GM18861 (cell line): Measurements from ENCODE around the gene CUL2.
"Not testable (repeated sequence)": the region's sequence is repeated elsewhere in the genome, so short reads cannot be mapped to it uniquely, and the experiment has no call there.

Experiments used
- ATAC-seq: cut with Tn5 transposase; IDR thresholded peaks from one replicate; pipeline ENCODE4 v1.9.1; 2021; ENCODE audit not compliant: unreplicated experiment

CUL2 gene

DNA sequence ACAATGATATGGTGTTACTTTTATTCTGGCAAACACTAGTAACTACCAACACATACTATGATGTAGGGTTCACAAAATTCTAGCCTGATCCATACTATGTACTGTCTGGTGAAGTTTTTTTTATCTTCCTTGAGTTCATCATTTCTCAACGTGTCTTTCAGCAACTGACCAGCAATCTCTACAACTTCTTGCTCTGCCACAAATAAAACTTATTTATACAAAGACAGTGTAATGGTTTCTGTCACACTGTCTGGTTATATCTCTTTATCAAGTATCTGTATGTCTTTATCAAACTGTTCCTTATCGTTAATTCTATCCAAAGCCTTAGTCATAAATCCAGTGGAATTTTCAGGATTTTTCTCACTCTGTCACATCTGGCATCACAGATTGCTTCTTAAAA, 69.7 kb downstream of the CUL2 start:
- no peak for ATAC-seq

DNA sequence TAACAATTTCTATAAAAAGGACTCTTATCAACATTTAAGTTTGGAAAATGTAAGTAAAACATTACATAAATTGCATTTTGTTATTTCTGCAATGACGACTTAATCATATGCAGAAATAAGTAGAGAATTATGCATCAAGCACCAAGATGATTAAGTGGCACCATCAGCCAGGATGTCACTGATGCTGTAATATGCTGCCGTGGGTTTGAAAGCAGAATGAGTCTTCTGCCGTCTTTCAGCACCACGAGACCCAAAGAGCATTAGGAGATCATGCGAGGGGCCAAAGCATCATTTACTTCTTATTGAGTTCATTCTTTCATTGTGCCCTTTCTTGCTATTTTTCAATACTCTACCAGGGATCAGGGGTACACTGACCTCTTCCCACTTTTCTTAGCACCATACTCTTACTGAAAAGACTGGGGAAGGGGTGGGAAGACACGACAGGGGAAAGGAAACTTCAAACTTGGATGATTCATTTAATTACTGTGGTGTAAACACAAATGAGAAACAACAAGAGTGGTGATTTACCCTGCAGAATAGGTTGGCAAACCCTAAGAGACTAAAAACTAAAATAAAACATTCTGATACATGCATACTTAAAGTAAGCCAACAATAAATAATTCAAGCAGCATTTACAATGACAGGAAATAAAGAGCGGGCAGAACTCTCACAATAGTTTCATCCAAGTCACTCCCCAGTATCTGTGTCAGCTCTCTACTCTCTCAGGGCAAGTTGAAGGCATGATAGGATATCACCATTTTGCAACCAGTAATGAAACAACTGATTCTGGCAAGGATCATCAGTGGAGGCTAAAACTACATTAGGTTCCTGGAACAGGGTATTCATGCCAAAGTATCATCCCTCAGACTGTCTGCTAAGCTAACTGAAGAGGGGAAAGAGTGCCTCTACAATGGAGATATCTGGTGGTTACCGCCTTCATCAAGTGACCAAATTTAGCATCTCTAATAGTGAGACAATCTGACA, 70.8 kb downstream of the CUL2 start:
- no peak for ATAC-seq

- no peak for ATAC-seq
Measured at GRCh38 chr10:35017608-35018007, 72.5 kb downstream of the CUL2 start.

DNA sequence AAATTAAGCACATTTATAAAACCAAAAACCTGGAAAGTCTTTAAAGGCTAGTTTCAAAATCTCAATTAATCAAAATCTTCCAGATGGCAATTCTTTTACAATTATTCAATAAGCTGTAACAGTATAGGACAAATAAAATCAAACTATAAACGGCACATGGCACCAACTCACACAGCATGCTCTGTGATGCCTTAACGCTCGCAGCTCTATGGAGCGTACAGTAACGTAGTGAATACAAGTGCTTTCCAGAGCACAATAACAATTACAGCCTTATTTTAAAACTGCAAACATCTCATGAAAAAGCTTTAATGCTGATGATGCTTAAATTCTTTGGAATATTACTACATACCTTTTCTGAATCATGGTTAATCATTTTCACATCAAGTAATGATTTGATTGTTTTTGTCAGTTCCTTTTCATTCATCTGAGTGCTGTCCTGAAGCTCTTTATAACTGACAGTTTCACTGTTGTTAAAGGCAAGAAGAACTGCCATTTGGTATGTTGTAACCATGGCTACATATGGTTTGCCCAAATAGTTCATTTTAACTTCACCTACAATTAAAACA, 74.2 kb downstream of the CUL2 start:
- no peak for ATAC-seq

DNA sequence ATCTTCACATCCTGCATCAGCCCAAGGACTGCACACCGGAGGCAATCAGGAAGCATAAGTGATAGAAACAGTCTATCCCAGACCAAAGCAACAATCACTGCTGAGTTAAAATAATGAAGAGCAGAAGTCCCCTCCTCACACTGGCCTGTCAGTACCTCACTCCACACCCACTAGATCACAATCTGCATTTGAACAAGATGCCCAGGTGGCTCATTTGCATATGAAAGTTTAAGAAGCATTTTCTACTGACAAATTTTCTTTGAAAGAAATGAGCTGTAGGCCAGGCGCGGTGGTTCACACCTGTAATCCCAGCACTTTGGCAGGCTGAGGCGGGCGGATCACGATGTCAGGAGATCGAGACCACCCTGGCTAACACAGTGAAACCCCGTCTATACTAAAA, 77.4 kb downstream of the CUL2 start:
- no peak for ATAC-seq

DNA sequence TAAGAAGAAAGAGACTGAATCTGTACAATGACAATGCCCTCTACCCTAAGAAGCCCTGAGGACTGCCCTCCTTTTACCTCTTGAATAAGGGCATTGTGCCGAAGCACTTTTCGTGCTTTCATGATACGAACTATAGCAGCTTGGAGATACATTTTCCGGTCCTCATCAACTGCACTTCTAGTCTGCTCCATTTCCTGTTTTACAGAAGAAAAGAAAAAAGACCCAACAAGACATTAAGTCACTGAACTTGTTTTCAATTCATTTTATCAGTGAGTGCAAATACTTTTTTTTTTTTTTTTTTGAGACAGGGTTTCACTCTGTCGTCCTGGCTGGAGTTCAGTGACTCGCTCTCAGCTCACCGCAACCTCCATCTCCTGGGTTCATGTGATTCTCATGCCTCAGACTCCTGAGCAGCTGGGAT, 78.4 kb downstream of the CUL2 start:
- ATAC-seq: no peak

GRCh38 chr10:35007858-35008301, 82.3 kb downstream of the CUL2 start:
- ATAC-seq: no peak

GRCh38 chr10:35006836-35007235, 83.3 kb downstream of the CUL2 start:
- ATAC-seq: no peak

GRCh38 chr10:35005868-35006267, 84.3 kb downstream of the CUL2 start:
- ATAC-seq: no peak

DNA sequence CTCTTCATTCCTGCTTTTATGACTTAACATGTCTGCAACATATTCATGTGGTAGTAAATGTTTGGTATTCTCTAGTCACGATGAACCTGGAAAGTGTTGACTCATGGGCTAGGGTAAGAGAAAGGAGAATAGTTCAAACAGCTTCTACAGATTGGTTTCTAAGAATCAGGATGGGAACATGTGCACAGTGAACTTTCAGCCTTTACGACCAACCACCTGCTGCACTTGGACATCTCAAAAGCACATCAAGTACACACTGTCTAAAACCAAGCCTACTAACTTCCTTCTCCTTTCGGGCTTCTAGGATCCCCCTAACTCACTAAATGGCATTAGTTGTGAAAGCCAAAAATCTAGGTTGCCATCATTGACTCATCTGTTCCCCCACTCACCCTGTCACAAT, 85.5 kb downstream of the CUL2 start:
- no peak for ATAC-seq

DNA sequence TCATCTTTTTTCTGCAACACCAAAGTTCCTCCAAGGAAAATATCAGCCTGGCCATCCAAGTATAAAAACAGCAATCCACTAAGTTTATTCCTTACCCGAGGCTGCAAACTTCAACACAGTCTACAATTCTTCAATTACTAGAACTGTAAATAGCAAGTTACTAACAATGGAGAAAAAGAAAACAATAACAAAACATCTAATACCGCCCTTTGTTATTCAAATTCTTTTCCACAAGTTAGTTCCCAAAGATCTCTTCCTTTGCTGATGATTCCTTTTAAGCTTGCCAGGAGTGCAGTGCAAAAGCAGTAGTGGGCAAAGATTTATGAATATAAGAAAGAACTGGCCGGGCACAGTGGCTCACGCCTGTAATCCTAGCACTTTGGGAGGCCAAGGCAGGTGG, 86.2 kb downstream of the CUL2 start:
- ATAC-seq: no peak

- no peak for ATAC-seq
Measured at GRCh38 chr10:35000936-35001335, 89.2 kb downstream of the CUL2 start.

DNA sequence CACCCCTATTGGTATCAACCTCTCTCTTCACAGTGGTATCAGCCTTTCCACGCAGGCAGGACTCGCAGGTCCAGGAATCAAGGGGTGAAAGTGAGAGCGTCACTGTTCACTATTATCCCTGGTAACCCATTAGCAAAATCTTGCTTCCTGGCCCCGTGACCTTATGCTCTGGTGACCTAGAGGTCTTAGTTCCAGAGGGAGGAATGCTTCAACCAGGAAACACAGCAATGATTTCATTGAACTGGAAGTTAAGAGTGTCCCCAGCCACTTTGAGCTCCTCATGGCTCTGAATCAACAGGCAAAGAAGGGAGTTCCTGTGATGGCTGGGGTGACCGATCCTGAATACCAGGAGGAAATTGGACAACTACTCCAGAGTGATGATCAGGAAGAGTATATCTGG, 90.6 kb downstream of the CUL2 start:
- ATAC-seq: no peak

DNA sequence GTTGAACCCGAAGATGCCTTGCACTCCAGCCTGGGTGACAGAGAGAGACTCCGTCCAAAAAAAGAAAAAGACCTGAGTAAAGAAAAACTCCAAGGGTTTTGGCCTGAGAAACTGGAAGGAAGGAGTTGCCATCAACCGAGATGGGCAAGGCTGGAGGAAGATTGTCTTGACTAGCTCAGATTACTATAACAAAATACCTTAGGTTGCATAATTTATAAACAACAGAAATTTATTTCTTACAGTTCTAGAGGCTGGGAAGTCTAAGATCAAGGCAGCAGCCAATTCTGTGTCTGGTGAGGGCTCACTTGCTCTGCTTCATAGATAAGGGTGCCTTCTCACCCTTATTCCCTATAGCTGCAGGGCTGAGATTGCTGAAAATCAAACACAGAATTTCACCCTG, 91.2 kb downstream of the CUL2 start:
- no peak for ATAC-seq

DNA sequence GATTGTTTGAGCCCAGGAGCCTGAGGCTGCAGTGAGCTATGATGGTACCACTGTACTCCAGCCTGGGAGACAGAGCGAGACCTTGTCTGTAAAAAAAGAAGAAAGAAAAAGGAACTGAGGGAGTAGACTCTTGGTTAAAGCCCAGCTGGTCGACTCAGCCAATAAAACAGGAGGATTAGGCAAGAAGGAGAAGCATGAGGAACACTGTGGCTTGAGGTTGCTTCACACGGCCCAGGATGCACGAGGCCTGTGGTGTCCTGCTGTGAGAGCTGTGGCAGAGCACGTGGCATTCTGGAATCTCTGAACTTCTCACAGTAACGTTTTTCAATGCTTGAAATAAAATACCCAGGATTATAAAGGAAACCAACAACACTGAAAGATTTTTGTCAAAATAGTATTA, 93.3 kb downstream of the CUL2 start:
- no peak for ATAC-seq

DNA sequence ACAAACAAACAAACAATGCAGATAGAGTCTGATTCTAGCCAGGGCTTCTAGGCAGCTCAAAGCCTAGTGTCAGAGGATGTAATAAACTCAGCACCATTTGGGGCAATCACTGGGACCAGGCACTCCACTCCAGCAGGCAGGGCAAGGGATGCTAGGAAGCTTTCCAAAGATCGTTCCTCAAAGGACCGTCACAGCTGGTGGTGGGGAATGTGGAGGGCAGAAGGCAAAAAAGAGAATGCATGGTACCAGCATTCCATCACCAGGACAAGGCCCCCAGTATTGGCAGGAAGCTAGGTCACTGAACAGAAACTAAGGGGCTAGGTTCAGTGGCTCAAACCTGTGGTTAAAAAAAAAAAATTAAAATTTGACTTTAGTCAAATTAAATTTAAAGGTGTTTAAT, 94.2 kb downstream of the CUL2 start:
- ATAC-seq: no peak

DNA sequence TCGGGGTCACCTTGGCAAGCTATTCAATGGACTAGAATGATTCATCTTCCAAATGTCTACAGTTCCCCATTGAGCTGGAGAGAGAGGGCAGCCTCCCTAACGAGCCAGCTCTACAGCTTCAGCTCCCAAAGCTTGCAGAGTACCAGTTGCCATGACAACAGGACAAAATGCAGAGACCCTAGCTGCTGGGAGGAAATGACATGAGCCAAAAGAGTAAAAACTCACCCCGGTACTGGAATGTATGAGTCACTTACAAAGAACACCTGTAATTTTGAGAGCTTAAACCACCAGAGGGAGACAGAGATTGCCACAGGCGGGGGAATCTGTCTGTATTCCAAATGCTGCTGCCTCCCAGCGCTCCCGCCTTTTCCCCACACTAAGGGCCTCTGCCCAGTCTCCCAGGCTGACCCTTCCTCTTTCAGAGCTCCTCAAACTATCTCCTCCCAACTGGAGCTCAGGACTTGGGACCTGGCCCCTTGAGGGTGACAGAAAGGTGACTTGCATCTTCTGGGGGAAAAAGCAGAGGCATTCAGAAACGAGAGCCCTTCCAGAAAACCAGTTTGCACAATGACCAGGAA, 95.5 kb downstream of the CUL2 start:
- ATAC-seq: peak; percentile 87

DNA sequence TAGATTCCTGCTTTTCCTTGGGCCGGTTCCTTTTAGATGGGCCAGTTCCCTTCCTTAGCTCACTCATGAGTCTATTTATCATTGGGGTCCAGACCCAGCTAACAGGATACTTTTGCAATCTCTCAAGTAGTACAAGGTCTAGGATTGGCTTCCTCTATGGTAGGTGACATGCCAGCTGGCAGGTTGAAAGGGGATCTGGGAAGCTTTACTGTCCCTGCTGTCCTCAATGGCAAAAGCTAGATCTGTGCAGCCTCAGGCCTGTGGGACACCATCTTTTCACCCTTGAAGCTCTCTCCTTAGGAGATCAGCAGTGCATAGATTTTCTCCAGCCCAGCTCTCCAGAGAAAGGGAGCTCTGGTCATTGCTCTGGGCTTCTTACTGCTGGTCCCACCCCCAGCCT, 96.4 kb downstream of the CUL2 start:
- ATAC-seq: no peak

DNA sequence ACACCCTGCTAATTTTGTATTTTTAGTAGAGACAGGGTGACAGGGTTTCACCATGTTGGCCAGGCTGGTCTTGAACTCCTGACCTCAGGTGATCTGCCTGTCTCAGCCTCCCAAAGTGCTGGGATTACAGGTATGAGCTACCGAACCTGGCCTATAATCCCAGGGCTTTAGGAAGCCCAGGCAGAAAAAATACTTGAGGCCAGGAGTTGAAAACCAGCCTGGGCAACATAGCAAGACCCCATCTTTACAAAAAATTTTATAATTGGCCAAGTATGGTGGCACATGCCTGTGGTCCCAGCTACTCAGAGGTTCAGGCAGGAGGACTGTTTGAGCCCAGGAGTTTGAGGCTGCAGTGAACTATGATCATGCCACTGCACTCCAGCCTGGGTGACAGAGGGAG, 99.0 kb downstream of the CUL2 start:
- ATAC-seq: not testable (repeated sequence)

DNA sequence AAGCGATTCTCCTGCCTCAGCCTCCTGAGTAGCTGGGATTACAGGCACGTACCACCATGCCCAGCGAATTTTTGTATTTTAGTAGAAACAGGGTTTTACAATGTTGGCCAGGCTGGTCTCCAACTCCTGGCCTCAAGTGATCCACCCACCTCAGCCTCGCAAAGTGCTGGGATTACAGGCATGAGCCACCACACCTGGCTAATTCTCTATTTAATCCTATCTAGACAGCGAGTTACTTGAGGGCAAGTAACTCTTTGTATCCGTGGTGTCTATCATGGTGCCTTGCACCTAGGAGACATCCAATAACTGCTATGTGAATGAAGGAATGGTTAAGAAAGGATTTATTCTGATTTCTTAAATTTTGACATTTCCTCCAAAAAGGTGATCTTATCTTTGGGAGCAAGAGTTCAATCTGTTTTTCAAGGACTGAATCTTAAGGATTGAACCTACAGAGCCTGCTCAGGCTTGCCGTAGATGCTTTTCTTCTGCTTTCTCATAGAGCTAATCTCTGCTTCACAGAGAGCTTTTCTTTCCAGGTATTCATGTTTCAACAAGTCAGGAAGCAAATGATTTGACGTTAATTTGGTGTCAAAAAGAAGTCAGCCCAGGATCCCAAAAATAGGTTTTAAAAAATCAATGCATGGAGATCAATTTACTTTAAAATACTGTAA, 101.6 kb downstream of the CUL2 start:
- ATAC-seq: no peak

DNA sequence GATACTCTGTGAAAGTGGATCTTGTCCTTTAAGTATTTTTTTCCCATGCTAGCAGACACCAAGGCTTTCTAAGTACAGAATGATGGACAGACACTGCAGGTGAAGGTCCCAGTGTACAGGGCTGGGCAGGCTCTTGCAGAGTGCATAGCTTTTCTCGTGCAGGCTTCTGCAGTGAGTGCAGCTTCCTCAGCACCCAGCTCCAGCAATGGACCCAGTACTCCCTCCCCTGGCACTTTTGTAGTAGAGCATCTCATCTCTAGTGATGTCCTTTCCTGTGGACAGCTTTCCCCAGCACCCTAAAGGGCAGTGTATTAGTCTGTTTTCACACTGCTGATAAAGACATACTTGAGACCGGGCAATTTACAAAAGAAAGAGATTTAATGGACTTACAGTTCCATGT, 104.3 kb downstream of the CUL2 start:
- ATAC-seq: no peak

- no peak for ATAC-seq
Measured at GRCh38 chr10:34985146-34985545, 105.0 kb downstream of the CUL2 start.
